T-helper 1 cell treated with Interleukin-12 subunit alpha and Interleukin-12 subunit beta and Interleukin-4 antibody, amounts not matched to agents 30 μg/mL and 1 μg/mL, for 36 hours (primary cell): ENCODE results near the gene SH2D3A.
A peak's percentile ranks its signal among the peaks of the same experiment; 100 is the strongest.
"Not testable (repeated sequence)": the region's sequence is repeated elsewhere in the genome, so short reads cannot be mapped to it uniquely, and the experiment has no call there.

ENCODE experiments used
- H3K27ac Mint-ChIP-seq: one replicate; pipeline ENCODE4 v1.8.0; 2021; ENCODE audit warnings: mild to moderate bottlenecking, mixed read lengths
- H3K27me3 Mint-ChIP-seq: one replicate; pipeline ENCODE4 v1.8.0; 2021; ENCODE audit warnings: low read depth, mixed read lengths
- H3K36me3 Mint-ChIP-seq: one replicate; pipeline ENCODE4 v1.8.0; 2021; ENCODE audit warnings: low read depth, mixed read lengths
- H3K4me1 Mint-ChIP-seq: one replicate; pipeline ENCODE4 v1.8.0; 2021; ENCODE audit warnings: low read depth, mixed read lengths
- H3K4me3 Mint-ChIP-seq: one replicate; pipeline ENCODE4 v1.8.0; 2021; ENCODE audit warnings: mild to moderate bottlenecking, moderate library complexity, mixed read lengths
- H3K9me3 Mint-ChIP-seq: one replicate; pipeline ENCODE4 v1.8.0; 2021; ENCODE audit warnings: mixed read lengths

The SH2D3A gene

GRCh38 chr19:6710273-6711077 is 56.8 kb downstream of the SH2D3A start:
- Mint-ChIP-seq H3K27ac (no peak overlapping the region), H3K9me3 (no peaks in the 10 kb centered on the region), H3K4me1 (peaks cover 7% of the 10 kb centered on the region), H3K4me3 (peak overlapping the region; percentile 60), H3K36me3 (peaks cover 1% of the 10 kb centered on the region), H3K27me3 (peaks cover 47% of the 10 kb centered on the region)

- peaks cover 1% of the 10 kb centered on the region for H3K36me3 Mint-ChIP-seq
- H3K9me3 Mint-ChIP-seq, result no peaks in the 10 kb centered on the region
- H3K27ac Mint-ChIP-seq, result peak overlapping the region; percentile 41
- H3K27me3 Mint-ChIP-seq, result peaks cover 47% of the 10 kb centered on the region
- H3K4me3 Mint-ChIP-seq, result no peak overlapping the region
- peaks cover 7% of the 10 kb centered on the region for H3K4me1 Mint-ChIP-seq
These were observed 57.7 kb downstream of the SH2D3A start for GRCh38 chr19:6709549-6709948.

GRCh38 chr19:6708913-6709312 is 58.3 kb downstream of the SH2D3A start:
- not testable (repeated sequence) for H3K9me3 Mint-ChIP-seq, H3K27ac Mint-ChIP-seq, H3K36me3 Mint-ChIP-seq, H3K4me3 Mint-ChIP-seq, H3K4me1 Mint-ChIP-seq
- peaks cover 47% of the 10 kb centered on the region for H3K27me3 Mint-ChIP-seq

- H3K36me3 Mint-ChIP-seq, result peaks cover 1% of the 10 kb centered on the region
- H3K27me3 Mint-ChIP-seq, result peaks cover 47% of the 10 kb centered on the region
- no peak overlapping the region for H3K27ac Mint-ChIP-seq
- H3K4me1 Mint-ChIP-seq, result peaks cover 7% of the 10 kb centered on the region
- H3K9me3 Mint-ChIP-seq, result no peaks in the 10 kb centered on the region
- H3K4me3 Mint-ChIP-seq, result no peak overlapping the region
These were observed 58.9 kb downstream of the SH2D3A start for GRCh38 chr19:6708346-6708745.

GRCh38 chr19:6707658-6708018 is 59.6 kb downstream of the SH2D3A start:
- peaks cover 1% of the 10 kb centered on the region for H3K36me3 Mint-ChIP-seq
- no peaks in the 10 kb centered on the region for H3K9me3 Mint-ChIP-seq
- H3K27ac Mint-ChIP-seq, result no peak overlapping the region
- peaks cover 7% of the 10 kb centered on the region for H3K4me1 Mint-ChIP-seq
- peaks cover 46% of the 10 kb centered on the region for H3K27me3 Mint-ChIP-seq
- H3K4me3 Mint-ChIP-seq, result no peak overlapping the region

- Mint-ChIP-seq H3K27ac (no peak overlapping the region), H3K4me1 (peaks cover 7% of the 10 kb centered on the region), H3K36me3 (peaks cover 1% of the 10 kb centered on the region), H3K27me3 (peaks cover 41% of the 10 kb centered on the region), H3K4me3 (no peak overlapping the region), H3K9me3 (no peaks in the 10 kb centered on the region)
These were observed 60.1 kb downstream of the SH2D3A start for GRCh38 chr19:6707011-6707657.

- Mint-ChIP-seq H3K4me3 (no peak overlapping the region), H3K36me3 (peaks cover 1% of the 10 kb centered on the region), H3K9me3 (no peaks in the 10 kb centered on the region), H3K27me3 (peaks cover 39% of the 10 kb centered on the region), H3K27ac (no peak overlapping the region), H3K4me1 (peaks cover 7% of the 10 kb centered on the region)
These were observed 60.6 kb downstream of the SH2D3A start for GRCh38 chr19:6706633-6706958.

- peaks cover 34% of the 10 kb centered on the region for H3K27me3 Mint-ChIP-seq
- peaks cover 1% of the 10 kb centered on the region for H3K36me3 Mint-ChIP-seq
- no peaks in the 10 kb centered on the region for H3K9me3 Mint-ChIP-seq
- no peak overlapping the region for H3K4me3 Mint-ChIP-seq
- peaks cover 7% of the 10 kb centered on the region for H3K4me1 Mint-ChIP-seq
- H3K27ac Mint-ChIP-seq, result no peak overlapping the region
These were observed 61.2 kb downstream of the SH2D3A start for GRCh38 chr19:6705931-6706632.
